Measurements from ENCODE around the gene POTEH. TPM values are rescaled to one million over a fixed set of nuclear protein-coding genes. Genes with fewer than 3 reads are reported as not detected.
"Not testable (repeated sequence)": the region's sequence is repeated elsewhere in the genome, so short reads cannot be mapped to it uniquely, and the experiment has no call there.

POTEH gene
- total RNA-seq, 4 donors from 2014 or later: not detected

DNA sequence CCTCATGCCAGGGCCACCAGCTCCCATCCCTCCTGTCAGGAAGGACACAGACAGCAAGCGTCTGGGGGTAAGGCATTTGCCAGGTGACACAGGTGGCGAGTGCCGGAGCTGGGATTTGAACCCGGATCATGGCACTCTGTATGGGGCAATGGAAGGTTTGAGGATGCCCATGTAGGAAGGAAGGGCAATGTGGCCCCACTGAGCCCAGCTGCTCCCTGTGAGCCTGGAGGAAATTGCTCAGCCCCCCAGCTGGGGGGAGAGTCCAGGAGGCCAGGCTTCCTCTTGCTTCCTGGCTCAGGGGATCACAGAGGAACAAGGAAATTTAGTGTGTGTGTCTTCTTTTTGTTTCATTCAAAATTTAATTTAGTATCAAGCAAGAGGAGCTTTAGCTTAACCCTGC lies 2.1 kb upstream of the POTEH start:
- H3K36me3 ChIP-seq; H3K27me3 ChIP-seq; intact Hi-C loops (cut with DNase I); H3K4me1 ChIP-seq; H3K4me3 ChIP-seq; DNase-seq; H3K27ac ChIP-seq; H3K9me3 ChIP-seq: not testable (repeated sequence)
- WGBS, 2 donors: no CpG with 5 or more reads among the region's 4 CpGs

DNA sequence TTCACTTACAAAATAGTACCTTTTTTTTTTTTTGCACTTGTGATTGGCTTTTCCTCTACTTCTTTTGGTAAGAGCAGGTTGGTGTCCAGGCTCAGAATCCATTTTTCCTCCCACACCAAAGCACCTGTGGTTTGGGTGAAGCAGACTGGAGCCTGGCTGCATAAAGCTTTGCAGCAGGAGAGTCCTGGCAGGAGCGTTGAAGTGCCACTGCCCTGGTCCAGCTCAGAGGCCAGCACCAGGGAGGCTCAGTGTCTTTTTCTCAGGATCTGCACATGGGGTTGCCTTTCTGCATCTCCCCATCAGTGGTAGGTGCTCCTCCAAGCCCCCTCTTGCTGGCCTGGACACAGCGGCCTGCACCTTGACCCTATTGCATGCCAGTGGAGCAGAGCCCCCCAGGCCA lies 1.7 kb upstream of the POTEH start:
- H3K4me1 ChIP-seq; H3K9me3 ChIP-seq; H3K27me3 ChIP-seq; DNase-seq; H3K4me3 ChIP-seq; H3K36me3 ChIP-seq; intact Hi-C loops (cut with DNase I); H3K27ac ChIP-seq: not testable (repeated sequence)
- no CpG with 5 or more reads among the region's 2 CpGs for WGBS, 2 donors

DNA sequence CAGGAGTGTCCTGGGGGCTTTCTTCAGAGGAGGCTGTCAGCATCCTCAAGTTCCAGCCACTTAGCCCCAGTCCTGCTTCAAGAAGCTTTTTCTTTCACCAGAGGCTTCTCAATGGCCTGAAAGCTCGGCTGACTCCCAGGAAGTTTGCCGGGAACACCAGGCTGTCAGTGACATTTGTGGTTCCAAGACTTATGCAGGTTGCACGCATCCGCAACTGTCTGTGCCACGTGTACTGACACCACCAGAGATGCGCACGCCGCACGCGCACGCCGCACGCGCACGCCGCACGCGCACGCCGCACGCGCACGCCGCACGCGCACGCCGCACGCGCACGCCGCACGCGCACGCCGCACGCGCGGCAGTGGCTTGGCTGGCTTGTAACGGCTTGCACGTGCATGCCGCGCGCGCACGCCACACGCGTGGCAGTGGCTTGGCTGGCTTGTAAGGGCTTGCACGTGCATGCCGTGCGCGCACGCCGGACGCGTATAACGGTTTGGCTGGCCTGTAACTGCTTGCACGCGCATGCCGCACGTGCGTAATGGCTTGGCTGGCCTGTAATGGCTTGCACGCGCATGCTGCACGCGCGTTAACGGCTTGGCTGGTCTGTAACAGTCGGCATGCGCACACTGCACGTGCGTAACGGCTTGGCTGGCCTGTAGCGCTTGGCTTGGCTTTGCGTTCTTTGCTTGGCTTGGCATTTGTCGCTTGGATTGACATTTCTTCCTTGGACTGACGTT lies 646 bp upstream of the POTEH start:
- intact Hi-C loops (cut with DNase I); H3K4me1 ChIP-seq; H3K9me3 ChIP-seq; H3K36me3 ChIP-seq; DNase-seq; H3K27me3 ChIP-seq; H3K4me3 ChIP-seq; H3K27ac ChIP-seq: not testable (repeated sequence)
- WGBS, 2 donors: 88 to 93% methylated on average over 41 to 45 of the region's 77 CpGs

DNA sequence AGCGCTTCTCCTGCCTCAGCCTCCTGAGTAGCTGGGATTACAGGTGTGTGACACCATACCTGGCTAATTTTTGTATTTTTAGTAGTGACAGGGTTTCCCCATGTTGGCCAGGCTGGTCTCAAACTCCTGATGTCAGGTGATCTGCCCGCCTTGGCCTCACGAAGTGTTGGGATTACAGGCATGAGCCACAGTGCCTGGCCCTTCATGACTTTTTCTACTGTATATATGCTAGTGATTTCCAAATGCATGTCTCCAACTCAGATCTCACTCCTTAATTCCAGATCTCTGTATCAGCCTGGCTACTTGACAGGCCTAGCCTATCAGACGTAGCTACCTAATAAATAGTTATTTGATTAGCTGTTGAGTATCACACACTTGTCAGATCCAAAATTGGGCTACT lies 23.8 kb downstream of the POTEH start:
- H3K9me3 ChIP-seq; H3K36me3 ChIP-seq; H3K27ac ChIP-seq; H3K27me3 ChIP-seq; H3K4me1 ChIP-seq; intact Hi-C loops (cut with DNase I); DNase-seq; H3K4me3 ChIP-seq: not testable (repeated sequence)
- WGBS, 2 donors: 80 to 90% methylated on average over 3 to 4 of the region's 4 CpGs

DNA sequence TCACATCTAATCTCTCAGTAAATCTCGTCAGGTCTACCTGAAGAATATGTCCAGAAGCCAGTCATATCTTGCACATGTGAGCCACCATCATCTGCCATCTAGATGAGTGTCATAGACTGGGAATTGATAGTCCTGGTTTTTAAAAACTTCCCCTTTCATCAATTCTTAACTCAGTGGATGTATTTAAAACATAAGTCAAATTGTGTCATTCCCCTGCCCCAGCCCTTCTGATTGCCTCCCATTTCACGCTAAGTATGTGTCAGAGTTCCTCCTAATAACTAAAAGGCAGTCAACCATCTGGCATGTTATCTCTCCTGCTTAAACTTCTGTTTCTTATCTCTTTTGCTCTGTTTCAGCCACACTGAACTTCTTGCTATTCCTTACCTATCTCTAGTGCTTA lies 24.3 kb downstream of the POTEH start:
- H3K4me1 ChIP-seq; DNase-seq; H3K36me3 ChIP-seq; H3K9me3 ChIP-seq; H3K27me3 ChIP-seq; intact Hi-C loops (cut with DNase I); H3K4me3 ChIP-seq; H3K27ac ChIP-seq: not testable (repeated sequence)
- WGBS, 2 donors: 25% methylated on average over 1 of the region's 2 CpGs; no CpG with 5 or more reads in 1 of the 2 donors

DNA sequence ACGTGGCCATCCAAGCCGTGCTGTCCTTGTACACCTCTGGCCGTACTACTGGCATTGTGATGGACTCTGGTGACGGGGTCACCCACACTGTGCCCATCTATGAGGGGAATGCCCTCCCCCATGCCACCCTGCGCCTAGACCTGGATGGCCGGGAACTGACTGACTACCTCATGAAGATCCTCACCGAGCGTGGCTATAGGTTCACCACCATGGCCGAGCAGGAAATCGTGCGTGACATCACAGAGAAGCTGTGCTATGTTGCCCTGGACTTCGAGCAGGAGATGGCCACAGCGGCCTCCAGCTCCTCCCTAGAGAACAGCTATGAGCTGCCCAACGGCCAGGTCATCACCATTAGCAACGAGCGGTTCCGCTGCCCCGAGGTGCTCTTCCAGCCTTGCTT lies 32.1 kb downstream of the POTEH start:
- H3K36me3 ChIP-seq; H3K4me1 ChIP-seq; H3K27me3 ChIP-seq; intact Hi-C loops (cut with DNase I); DNase-seq; H3K4me3 ChIP-seq; H3K9me3 ChIP-seq; H3K27ac ChIP-seq: not testable (repeated sequence)
- WGBS, 2 donors: no CpG with 5 or more reads among the region's 18 CpGs

DNA sequence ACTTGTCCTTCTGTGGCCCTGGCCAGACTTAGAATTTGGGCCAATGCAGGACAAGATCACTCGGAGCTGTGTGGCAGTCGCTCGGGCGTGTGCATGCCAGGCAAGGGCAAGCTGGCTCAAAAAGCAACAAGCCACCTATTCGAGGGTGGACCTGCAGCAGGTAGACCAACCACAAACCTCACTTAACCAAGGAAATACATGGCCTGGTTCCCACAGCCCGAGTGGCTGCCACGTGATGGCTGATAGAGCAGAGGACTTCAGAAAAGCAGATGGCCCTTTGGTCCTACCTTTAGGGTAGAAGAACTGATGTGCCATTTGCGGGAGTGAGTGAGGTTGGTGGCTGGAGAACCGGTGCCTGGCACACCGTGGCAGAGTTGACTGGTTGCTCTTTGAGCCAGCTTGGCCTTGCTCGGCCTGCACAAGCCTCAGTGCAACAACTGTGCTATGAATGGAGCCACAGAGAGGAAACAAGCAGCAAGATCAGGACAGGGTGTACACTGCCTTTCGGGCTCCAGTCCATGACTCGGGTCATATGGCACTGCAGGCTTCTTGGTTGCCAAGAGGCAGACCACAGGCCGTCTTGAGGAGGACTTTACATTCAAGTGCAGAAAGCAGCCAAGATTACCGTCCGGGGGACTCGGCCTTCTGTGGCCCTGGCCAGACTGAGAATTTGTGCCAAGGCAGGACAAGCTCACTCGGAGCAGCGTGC lies 39.5 kb downstream of the POTEH start:
- intact Hi-C loops (cut with DNase I); H3K4me3 ChIP-seq; H3K9me3 ChIP-seq; H3K27me3 ChIP-seq; H3K27ac ChIP-seq; H3K4me1 ChIP-seq; H3K36me3 ChIP-seq; DNase-seq: not testable (repeated sequence)
- WGBS, 2 donors: 29% methylated on average over 3 of the region's 19 CpGs; no CpG with 5 or more reads in 1 of the 2 donors

DNA sequence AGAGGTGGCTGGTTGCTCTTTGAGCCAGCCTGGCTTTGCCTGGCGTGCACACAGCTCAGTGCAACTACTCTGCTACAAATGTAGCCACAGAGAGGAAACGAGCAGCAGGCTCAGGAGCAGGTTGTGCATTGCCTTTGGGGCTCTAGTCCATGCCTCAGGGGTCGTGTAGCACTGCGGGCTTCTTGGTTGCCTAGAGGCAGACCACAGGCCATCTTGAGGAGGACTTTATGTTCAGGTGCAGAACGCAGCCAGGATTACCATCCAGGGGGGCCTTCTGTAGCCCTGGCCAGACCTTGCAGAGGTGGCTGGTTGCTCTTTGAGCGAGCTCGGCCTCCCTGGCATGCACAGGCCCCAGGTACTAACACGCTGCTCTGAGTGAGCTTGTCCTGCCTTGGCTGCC lies 41.2 kb downstream of the POTEH start:
- H3K9me3 ChIP-seq; H3K27ac ChIP-seq; H3K36me3 ChIP-seq; H3K27me3 ChIP-seq; intact Hi-C loops (cut with DNase I); DNase-seq; H3K4me3 ChIP-seq; H3K4me1 ChIP-seq: not testable (repeated sequence)
- no CpG with 5 or more reads among the region's 8 CpGs for WGBS, 2 donors

DNA sequence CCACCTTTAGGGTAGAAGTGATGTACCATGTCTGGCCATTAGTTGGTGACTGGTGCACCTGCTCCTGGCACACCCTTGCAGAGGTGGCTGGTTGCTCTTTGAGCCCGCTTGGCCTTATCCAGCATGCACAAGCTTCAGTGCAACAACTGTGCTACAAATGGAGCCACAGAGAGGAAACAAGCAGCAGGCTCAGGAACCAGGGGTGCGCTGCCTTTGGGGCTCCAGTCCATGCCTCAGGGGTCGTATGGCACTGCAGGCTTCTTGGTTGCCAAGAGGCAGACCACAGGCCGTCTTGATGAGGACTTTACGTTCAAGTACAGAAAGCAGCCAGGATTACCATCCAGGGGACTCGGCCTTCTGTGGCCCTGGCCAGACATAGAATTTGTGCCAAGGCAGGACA lies 44.6 kb downstream of the POTEH start:
- WGBS, 2 donors: no CpG with 5 or more reads among the region's 6 CpGs
- H3K9me3 ChIP-seq; intact Hi-C loops (cut with DNase I); H3K4me1 ChIP-seq; H3K27me3 ChIP-seq; H3K36me3 ChIP-seq; DNase-seq; H3K4me3 ChIP-seq; H3K27ac ChIP-seq: not testable (repeated sequence)

DNA sequence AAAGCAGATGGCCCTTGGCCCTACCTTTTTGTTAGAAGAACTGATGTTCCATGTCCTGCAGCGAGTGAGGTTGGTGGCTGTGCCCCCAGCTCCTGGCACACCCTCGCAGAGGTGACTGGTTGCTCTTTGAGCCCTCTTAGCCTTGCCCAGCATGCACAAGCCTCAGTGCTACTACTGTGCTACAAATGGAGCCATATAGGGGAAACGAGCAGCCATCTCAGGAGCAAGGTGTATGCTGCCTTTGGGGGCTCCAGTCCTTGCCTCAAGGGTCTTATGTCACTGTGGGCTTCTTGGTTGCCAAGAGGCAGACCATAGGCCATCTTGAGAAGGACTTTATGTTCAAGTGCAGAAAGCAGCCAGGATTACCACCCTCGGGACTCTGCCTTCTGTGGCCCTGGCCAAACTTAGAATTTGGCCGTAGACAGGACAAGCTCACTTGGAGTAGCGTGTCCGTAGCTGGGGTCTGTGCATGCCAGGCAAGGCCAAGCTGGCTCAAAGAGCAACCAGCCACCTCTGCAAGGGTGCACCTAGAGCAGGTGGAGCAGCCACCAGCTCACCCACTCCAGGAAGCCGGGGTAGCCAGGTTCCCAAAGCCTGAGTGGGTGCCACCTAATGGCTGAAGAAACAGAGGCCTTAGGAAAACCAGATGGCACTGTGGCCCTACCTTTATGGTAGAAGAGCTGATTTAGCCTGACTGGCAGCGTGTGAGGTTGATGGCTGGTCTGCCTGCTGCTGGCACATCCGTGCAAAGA lies 48.5 kb downstream of the POTEH start:
- DNase-seq; H3K27me3 ChIP-seq; H3K27ac ChIP-seq; H3K4me1 ChIP-seq; H3K4me3 ChIP-seq; H3K36me3 ChIP-seq; intact Hi-C loops (cut with DNase I); H3K9me3 ChIP-seq: not testable (repeated sequence)
- no CpG with 5 or more reads among the region's 10 CpGs for WGBS, 2 donors

DNA sequence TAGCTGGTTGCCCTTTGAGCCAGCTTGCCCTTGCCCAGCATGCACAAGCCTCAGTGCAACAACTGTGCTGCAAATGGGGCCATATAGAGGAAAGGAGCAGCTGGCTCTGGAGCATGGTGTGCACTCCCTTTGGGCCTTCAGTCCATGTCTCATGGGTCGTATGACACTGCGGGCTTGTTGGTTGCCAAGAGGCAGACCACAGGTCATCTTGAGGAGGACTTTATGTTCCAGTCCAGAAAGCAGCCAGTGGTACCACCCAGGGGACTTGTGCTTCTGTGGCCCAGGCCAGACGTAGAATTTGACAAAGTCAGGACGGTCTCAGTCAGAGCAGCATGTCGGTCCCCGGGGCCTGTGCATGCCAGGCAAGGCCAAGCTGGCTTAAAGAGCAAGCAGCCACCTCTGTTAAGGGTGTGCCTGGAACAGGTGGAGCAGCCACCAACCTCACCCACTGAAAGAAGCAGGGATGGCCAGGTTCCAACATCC lies 49.1 kb downstream of the POTEH start:
- WGBS, 2 donors: 86% methylated on average over 2 of the region's 6 CpGs; no CpG with 5 or more reads in 1 of the 2 donors
- H3K27me3 ChIP-seq; intact Hi-C loops (cut with DNase I); H3K36me3 ChIP-seq; DNase-seq; H3K27ac ChIP-seq; H3K4me3 ChIP-seq; H3K4me1 ChIP-seq; H3K9me3 ChIP-seq: not testable (repeated sequence)

DNA sequence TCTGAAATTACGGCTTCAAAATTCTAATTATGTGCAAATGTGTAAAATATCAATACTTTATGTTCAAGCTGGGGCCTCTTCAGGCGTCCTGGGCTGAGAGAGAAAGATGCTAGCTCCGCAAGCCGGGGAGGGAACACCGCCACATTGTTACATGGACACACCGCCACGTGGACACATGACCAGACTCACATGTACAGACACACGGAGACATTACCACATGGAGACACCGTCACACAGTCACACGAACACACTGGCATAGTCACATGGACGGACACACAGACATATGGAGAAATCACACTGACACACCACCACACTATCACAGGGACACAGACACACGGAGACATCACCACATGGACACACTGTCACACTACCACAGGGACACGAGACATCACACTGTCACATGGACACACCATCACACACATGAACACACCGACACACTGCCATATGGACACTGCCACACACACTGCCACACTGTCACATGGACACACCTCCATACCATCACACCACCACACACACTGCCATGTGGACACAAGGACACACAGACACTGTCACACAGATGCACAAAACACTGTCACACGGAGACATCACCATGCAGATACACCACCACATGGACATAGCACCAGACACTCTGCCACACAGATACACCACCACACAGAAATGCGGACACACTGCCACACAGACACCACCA lies 58.0 kb downstream of the POTEH start:
- 40 to 71% methylated on average over 2 to 13 of the region's 16 CpGs for WGBS, 2 donors
- H3K27ac ChIP-seq; intact Hi-C loops (cut with DNase I); H3K36me3 ChIP-seq; H3K4me3 ChIP-seq; H3K27me3 ChIP-seq; DNase-seq; H3K4me1 ChIP-seq: not testable (repeated sequence)
- peaks cover 0 to 14% (median 4%) of the 10 kb centered on the region in 3 donors for H3K9me3 ChIP-seq

Measured in esophagus squamous epithelium (tissue), 5 donors.